Measurements from ENCODE around the gene ABCB8. TPM values are rescaled to one million over a fixed set of nuclear protein-coding genes. Genes with fewer than 3 reads are reported as not detected.

Gene ABCB8
- 44.2 and 49.1 TPM in 2 replicates for total RNA-seq (2014; rRNA removed; shearing (Covaris generic))

DNA sequence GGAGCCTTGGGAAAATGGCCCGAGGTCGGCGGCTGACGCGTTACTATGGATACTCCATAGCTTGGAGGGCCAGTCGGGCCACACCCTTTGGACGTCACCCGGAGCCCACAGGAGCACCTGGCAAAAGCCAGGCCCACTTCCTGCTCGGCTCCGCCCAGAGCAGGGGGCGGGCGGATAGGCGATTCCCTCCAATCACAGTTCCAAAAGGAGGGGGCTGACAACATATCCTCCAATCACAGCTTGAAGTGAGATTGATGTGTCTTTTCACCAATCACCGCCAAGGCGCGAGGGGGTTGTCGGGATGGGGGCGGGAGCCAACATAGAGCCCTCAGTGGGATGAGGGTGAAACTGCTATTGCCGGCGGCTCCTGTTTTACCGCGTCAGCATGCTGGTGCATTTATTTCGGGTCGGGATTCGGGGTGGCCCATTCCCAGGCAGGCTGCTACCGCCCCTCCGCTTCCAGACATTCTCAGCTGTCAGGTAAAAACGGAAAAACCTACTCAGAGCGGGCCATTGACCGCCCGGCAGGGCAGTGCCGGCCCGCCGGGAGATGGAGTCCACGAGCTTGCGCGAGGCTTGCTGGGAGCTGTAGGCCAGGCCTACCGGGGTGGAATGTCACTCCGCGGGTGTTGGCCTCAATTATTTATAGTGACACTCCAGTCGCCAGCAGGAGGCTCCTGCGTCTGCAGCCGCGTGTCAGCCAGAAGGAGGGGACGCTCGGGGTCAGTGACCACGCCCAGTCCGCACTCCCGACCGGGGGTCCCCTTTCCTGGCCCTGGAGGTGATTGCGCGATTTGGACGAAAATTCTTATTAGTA, at the start of gene ABCB8:
Gene ABCB8, plus strand, starts transcription at position 320 of the 817 bp plus-strand sequence. Its CDS starts 66 bp downstream, at position 386.
- peak; percentile 100 for DNase-seq (ENCODE audit: low read depth)

DNA sequence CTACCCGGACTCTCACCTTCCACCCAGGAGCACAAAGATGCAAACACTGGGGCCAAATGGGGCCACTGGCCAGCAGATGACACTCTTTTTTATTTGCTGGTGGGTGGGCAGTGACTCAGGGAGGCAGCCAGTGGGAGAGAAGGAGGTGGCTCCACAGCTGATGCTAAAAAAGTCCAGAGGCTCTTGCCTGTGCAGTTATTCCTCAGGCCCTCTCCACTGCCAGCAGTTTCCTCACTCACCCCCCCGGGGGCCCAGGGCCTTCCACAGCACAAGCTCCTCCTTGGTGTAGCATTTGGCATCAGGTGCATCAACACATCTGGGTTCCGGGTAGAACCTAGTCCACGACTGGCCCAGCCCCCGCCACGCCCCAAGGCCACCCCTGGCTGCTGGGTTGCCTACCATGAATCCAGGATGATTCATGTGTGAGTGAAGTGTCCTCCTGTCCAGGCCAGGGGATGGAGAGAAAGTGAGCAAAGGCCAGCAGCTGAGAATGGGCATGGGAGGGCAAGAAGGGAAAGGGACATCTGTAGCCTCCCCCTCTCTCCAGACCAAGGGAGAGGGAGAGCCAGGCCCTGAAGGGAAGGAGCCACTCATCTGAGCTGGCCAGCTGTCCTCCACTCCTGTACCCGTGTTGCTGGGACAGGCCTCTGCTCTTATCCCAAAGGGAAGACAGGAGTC, 48.4 kb upstream of the ABCB8 start:
- DNase-seq (ENCODE audit: low read depth) = no peak

DNA sequence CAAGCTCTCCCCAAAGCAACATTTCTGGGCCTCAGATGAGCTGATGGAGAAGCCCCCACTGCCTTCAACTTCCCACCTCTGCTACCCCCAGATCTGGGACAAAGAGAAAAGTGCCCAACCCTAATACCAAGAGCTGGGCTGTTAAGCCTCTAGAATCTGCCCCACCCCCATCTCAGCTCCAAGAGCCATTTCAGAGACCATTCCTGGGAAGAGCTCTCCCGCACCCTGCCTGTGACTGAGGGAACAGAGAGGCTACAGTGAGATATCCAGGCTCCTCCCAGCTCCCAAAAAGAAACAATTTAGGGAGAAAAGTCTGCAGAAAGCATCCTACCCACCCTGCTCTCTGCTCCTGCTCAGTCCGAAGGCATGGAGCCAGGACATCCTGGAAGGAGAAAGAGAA, 47.6 kb upstream of the ABCB8 start:
- DNase-seq (ENCODE audit: low read depth) = no peak

DNA sequence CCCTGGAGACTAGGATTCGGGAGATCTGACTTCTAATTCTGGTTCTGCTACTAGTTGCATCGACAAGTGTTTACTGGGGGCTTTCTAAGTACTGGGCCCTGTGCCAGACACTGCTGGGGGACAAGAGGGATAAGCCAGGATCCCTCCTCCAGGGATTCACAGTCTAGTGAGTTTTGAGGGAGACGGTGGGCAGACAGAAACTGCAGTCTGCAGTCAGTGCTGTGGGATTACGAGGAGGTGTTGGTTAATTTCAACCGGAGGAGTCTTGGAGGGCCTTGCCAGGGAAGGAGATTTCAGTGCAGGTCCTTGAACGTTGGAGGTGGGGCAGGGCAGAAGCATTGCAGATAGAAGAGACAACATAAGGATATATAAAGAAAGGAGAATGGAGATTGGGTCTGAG, 46.6 kb upstream of the ABCB8 start:
- DNase-seq (ENCODE audit: low read depth) = no peak

DNA sequence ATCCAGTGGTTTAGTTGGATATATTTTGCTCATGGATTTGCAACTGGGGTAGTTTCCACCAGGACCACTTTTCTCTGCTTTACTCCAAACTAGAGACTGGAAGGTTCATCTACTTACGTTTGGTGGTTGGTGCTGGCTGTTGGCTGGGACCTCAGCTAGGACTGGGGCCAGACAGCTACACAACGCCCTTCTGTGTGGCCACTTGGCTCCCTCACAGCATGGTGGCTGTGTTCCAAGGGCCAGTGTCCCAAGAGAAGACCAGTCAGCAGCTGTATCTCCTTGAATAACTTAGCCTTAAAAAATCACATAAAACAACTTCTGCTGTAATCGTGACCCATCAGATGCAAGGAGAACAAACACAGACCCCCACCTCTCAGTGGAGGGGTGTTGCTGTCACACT, 45.9 kb upstream of the ABCB8 start:
- no peak for DNase-seq (ENCODE audit: low read depth)

DNA sequence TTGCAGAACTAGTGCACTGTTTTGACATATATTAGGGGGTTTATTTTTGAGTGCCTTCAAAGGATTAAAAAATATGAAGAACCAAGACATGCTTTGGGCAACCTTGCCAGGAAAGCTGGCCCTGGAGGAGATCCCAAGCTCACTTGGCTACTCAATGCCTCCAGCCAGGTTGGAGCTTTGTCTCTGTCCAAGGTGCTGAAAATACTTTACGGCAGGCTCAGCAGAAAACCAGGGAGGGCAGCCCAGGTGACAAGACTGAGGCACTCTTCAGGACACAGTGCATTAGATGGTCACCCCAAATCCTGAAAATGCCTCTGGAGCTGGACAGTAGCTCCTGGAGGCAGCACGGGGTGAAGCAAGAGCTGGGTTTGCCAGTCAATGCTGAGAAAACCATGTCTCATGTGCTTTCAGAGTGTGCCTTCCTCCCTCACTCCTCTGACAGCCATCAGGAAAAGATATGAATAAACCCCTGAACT, 44.3 kb upstream of the ABCB8 start:
- DNase-seq (ENCODE audit: low read depth) = peak; percentile 59

DNA sequence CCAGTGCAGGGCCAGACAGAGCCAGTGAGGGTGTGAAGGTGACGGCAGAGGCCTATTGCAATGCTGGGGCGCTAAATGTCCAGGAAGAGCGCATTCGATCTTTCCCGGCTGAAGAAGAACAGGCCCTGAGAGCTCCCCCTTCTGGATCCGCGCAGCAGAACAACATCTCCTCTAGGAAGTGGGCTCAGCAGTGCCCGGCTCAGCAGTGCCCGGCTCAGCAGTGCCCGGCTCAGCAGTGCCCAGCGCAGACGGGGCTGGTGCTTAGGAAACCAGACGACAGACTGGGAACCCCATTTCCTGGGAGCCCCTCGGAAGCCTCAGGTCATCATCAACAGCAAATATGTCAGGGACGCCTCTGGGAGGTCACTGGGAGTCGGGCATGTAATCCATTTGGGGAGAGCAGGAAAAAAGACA, 42.1 kb upstream of the ABCB8 start:
- peak; percentile 79 for DNase-seq (ENCODE audit: low read depth)

DNA sequence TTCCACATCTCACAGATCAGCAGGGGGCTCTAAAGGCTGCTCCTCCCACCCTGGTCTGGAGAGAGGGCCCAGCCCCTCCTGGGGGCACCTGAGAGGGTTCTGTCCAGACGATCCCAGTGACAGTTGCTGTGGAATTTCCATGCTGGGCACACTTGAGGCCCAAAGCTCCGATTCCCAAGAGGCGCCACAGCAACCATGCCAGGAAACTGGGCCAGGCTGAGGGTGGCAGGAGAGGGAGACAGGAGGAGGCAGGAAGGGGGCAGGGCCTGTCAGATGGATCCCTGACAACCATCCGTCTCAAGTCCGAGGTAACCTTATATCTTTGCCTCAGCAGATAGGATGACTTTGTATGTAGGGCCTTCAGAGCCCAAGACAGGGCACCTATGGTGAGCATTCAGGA, 41.7 kb upstream of the ABCB8 start:
- no peak for DNase-seq (ENCODE audit: low read depth)

DNA sequence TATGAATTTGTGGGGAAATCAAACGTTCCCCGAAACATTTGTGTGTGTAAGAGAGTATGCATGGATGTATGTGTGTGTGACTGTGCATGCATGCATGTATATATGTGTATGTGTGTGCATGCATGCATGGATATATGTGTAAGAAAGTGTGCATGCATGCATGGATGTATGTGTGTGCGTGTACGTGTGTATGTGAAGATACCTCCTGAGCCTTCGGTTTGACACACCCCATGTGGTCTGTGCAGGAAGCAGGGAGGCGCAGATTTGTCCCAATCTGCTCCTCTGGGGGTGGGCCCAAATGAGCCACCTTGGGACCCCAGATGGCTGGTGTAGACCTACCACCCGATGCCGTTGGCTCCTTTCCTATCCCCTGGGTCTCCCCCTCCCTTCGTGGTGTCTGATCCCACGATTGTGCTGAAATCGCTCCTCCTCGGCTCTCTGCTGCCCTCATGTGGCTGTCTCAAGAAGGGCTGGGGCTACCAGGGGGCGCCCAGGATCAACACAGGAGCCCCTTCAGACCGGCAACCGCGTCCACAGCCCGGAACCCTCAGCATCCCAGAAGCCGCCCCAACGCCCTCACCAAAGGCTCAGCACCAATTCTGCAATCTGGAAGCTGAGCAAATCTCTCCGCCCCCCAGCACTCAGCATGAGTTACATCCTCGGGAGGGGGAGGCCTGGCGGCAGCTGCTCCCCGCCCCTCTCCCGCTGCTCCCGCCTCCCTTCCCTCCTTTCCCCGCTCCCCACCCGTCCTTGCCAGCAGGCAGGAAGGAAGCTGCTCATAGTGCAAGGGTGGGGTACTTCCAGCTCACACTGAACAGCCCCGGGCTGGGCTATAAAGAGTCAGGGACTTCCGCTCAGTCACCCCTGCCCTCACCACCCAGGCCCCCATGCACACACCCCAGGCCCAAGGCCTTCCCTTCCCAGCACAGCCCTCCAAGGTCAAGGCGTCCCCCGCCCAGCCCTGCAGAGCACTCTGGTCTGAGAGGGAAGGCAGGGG, 39.7 kb upstream of the ABCB8 start:
- peak; percentile 71 for DNase-seq (ENCODE audit: low read depth)

DNA sequence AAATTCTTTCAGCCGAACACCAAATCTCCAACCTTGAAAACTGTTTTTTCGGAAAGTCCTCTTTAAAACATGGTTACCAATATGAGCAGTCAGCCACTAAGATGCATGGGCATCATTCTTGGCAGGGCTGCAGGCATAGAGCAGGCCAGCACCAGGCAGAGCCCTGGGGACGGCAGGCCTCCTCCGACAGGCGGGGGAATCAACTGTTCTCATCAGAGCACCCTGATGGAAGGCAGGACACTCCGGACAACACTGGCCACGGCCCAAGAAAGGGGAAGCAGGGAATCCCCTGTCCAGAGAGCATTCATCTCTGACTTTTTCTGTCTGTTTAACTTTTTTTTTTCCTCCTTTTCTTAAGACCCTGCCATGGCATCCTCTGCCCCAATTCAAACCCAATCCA, 38.8 kb upstream of the ABCB8 start:
- no peak for DNase-seq (ENCODE audit: low read depth)

DNA sequence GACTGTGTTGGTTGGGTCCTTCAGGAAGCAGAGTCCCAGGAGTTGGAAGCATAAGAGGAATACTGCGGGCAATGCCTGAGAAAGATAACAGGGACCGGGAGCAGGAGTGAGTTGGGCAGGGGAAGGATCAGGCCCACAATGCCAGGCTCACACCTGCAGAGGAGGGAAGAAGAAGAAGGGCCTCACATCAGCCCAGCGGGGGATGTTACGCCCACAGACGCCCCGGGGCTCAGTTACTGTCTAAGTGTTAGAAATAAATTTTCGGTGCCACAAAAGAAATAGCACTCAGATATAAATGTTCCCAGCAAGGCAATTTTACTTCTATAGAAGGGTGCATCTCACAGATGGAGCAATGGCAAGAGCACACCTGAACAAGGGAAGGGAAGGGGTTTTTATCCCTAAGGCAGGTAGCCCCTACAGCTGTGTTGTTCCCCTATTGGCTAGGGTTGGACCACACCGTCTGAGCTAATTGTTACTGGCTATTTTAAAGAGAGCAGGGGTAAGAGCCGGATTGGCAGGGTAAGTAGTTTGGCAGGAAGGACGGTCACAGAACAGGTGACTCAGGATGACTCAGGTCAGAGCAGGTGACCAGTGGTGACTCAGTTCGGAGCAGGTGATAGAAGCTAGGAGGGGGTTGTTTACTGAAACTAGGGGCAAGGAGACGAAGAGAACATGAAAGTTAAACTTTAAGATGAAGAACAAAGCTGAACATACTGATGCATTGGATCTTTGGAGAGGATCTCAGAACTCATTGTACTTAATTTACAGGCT, 37.6 kb upstream of the ABCB8 start, which contains the start of gene NOS3:
Gene NOS3, plus strand, starts transcription at position 602 of the 771 bp plus-strand sequence. CDS start 2,787 bp downstream, outside the sequence.
- no peak for DNase-seq (ENCODE audit: low read depth)

DNA sequence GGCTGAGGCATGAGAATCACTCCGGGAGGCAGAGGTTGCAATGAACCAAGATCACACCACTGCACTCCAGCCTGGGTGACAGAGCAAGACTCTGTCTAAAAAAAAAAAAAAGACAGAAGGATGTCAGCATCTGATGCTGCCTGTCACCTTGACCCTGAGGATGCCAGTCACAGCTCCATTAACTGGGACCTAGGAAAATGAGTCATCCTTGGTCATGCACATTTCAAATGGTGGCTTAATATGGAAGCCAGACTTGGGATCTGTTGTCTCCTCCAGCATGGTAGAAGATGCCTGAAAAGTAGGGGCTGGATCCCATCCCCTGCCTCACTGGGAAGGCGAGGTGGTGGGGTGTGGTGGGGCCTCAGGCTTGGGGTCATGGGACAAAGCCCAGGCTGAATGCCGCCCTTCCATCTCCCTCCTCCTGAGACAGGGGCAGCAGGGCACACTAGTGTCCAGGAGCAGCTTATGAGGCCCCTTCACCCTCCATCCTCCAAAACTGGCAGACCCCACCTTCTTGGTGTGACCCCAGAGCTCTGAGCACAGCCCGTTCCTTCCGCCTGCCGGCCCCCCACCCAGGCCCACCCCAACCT, 36.1 kb upstream of the ABCB8 start:
- no peak for DNase-seq (ENCODE audit: low read depth)

DNA sequence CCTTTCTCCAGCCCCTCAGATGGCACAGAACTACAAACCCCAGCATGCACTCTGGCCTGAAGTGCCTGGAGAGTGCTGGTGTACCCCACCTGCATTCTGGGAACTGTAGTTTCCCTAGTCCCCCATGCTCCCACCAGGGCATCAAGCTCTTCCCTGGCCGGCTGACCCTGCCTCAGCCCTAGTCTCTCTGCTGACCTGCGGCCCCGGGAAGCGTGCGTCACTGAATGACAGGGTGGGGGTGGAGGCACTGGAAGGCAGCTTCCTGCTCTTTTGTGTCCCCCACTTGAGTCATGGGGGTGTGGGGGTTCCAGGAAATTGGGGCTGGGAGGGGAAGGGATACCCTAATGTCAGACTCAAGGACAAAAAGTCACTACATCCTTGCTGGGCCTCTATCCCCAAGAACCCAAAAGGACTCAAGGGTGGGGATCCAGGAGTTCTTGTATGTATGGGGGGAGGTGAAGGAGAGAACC, 35.4 kb upstream of the ABCB8 start:
- peak; percentile 64 for DNase-seq (ENCODE audit: low read depth)

DNA sequence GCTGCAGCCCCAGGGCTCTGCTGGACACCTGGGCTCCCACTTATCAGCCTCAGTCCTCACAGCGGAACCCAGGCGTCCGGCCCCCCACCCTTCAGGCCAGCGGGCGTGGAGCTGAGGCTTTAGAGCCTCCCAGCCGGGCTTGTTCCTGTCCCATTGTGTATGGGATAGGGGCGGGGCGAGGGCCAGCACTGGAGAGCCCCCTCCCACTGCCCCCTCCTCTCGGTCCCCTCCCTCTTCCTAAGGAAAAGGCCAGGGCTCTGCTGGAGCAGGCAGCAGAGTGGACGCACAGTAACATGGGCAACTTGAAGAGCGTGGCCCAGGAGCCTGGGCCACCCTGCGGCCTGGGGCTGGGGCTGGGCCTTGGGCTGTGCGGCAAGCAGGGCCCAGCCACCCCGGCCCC, 34.7 kb upstream of the ABCB8 start:
- DNase-seq (ENCODE audit: low read depth) = no peak

DNA sequence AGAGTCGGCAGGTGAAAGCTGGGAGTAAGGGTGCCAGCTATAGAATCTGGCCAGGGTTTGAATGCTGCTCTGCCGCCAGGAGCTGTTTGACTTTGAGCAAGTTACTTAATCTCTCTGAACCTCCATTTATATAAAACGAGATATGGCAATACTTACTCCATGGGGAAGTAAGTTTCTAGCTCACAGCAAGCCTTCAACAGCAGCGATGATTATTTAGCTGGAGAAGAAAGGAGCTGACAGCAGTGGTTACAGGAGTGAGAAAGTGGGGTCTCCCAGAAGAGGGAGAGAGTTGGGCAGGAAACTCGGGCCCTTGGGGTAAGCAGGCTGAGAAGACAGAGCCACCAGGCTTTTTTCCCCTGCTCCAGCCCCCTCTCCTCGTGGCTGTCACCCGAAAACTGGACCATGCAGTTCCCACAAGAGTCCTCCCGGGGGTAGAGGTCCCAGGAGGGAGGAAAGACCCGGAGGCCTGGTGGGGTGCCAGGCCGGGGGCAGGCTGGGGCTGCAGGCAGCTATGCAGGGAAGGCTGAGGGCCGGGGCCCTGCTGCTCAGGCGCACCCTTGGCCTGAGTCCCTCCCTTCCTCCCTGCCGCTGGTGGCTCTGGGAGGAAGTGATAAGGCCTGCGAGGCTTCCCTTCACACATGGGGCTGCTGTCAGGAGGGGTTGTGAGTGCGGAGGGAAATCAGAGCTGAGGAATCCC, 34.0 kb upstream of the ABCB8 start:
- DNase-seq (ENCODE audit: low read depth) = no peak

DNA sequence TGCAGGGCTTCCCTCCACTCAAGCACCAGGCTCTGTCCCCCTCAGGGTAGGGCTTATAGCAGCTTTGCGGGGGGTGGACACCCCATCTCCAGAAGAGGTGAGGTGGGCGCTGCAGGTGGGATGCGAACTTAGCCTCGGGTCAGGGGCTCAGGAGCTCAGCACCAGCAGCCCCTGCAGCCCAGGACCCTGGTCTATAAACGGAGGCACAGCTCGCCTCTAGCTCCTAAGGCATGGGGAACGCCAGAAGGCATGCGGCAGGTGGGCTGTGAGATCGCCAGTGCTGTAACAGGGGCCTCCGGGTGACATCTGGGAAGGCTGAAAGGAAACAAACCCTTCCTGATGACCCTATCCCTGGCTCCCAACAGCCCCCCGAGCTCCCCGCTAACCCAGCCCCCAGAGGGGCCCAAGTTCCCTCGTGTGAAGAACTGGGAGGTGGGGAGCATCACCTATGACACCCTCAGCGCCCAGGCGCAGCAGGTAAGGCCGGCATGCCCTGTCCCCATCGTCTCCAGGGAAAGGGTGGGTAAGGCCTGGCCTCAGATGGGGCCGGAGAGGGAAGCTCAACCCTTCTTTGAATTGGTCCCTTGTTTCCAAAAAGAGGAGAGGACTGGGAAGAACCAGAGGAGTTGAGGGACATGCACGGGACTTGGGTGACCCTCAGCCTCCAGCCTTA, 33.3 kb upstream of the ABCB8 start:
- no peak for DNase-seq (ENCODE audit: low read depth)

DNA sequence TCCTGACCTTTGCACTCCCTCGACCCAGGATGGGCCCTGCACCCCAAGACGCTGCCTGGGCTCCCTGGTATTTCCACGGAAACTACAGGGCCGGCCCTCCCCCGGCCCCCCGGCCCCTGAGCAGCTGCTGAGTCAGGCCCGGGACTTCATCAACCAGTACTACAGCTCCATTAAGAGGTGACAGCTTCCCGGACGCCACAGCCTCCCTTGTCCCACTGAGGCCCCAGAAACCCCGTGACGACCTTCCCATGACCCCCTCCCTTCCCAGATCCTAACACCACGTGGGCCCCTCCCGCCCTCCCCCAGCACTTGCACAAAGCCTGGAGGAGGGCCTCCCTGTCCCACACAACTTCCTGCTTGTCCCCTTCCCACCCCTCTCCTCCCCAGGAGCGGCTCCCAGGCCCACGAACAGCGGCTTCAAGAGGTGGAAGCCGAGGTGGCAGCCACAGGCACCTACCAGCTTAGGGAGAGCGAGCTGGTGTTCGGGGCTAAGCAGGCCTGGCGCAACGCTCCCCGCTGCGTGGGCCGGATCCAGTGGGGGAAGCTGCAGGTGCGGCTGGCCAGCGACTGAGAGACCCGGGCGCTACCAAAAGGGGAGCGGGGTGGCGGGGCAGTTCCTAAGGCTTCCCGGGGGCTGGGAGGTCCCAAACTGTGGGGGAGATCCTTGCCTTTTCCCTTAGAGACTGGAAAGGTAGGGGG, 31.7 kb upstream of the ABCB8 start:
- DNase-seq (ENCODE audit: low read depth) = no peak

DNA sequence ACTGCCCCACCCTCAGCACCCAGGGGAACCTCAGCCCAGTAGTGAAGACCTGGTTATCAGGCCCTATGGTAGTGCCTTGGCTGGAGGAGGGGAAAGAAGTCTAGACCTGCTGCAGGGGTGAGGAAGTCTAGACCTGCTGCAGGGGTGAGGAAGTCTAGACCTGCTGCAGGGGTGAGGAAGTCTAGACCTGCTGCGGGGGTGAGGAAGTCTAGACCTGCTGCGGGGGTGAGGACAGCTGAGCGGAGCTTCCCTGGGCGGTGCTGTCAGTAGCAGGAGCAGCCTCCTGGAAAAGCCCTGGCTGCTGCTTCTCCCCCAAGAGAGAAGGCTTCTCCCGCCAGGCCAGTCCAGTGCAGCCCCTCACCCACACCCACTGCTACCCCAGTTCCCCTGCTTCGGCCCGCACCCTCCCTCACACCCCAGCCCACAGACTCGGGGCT, 31.2 kb upstream of the ABCB8 start:
- DNase-seq (ENCODE audit: low read depth) = no peak

DNA sequence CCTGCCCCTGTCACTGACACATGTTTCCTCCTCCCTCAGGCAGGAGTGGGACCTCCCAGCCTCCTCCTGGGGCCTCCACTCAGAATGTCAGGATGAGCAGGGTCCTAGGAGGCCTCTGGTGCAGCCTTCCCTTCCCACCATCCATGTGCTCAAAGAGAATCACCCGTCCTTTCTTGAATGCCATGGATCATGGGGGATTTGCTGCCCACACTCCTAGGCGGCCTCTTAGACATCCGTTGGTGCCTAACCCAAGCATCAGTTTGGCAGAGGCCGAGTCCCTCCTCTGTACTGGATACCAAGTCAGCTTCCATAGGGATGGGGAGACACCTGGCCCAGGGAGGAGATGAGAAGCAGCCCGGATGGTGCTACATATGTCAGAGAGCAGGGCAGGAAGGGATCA, 30.4 kb upstream of the ABCB8 start:
- DNase-seq (ENCODE audit: low read depth) = no peak

All from Daoy (cell line).